Neural cell (in vitro differentiated cells): ENCODE measurements around the gene ZNF35. TPM values are rescaled to one million over a fixed set of nuclear protein-coding genes. Genes with fewer than 3 reads are reported as not detected.

Source experiments
- H2AFZ ChIP-seq: fragments of 200-600, 300-800 bp; sonication (generic), shearing (Covaris generic); 2 replicates; pipeline ENCODE4 v1.6.0; 2014; ENCODE audit warnings: low read depth, mild to moderate bottlenecking, antibody characterized with exemption, low read length, moderate library complexity
- H3F3A ChIP-seq: fragments of 200-600 bp; shearing (Covaris generic); 2 replicates; pipeline ENCODE4 v1.6.1; 2016; ENCODE audit warnings: mild to moderate bottlenecking, moderate library complexity, mixed read lengths, antibody characterized with exemption, low read length; ENCODE audit not compliant: insufficient read depth, poor library complexity, severe bottlenecking
- H3K27ac ChIP-seq: fragments of 200-600, 300-800 bp; sonication (generic), shearing (Covaris generic); 2 replicates; pipeline ENCODE4 v1.5.1; 2014; ENCODE audit warnings: mild to moderate bottlenecking, low read length, moderate library complexity
- H3K27me3 ChIP-seq: fragments of 300-800, 200-600 bp; sonication (generic), shearing (Covaris generic); 2 replicates; pipeline ENCODE4 v1.6.0; 2014; ENCODE audit warnings: mild to moderate bottlenecking, low read depth, low read length, moderate library complexity; ENCODE audit not compliant: insufficient read depth
- H3K36me3 ChIP-seq: fragments of 300-800, 200-600 bp; sonication (generic), shearing (Covaris generic); 2 replicates; pipeline ENCODE4 v1.5.1; 2014; ENCODE audit warnings: mild to moderate bottlenecking, antibody characterized with exemption, low read length, moderate library complexity; ENCODE audit not compliant: insufficient read depth
- H3K4me2 ChIP-seq: fragments of 300-800, 200-600 bp; sonication (generic), shearing (Covaris generic); 2 replicates; pipeline ENCODE4 v1.6.0; 2014; ENCODE audit warnings: mild to moderate bottlenecking, low read length
- H3K4me3 ChIP-seq: fragments of 300-800, 200-600 bp; sonication (generic), shearing (Covaris generic); 2 replicates; pipeline ENCODE4 v1.5.1; 2014; ENCODE audit warnings: mild to moderate bottlenecking, low read length, moderate library complexity
- H3K79me2 ChIP-seq: fragments of 200-600 bp; shearing (Covaris generic); replicated peaks from 2 replicates; pipeline ENCODE4 v1.6.0; 2014; ENCODE audit warnings: mild to moderate bottlenecking, low read length, moderate library complexity; ENCODE audit not compliant: insufficient read depth
- H3K9ac ChIP-seq: fragments of 300-800, 200-600 bp; sonication (generic), shearing (Covaris generic); 2 replicates; pipeline ENCODE4 v1.6.1; 2016; ENCODE audit warnings: mild to moderate bottlenecking, low read length, mixed read lengths
- H3K9me2 ChIP-seq: fragments of 200-600 bp; shearing (Covaris generic); 2 replicates; pipeline ENCODE4 v1.6.1; 2016; ENCODE audit warnings: mild to moderate bottlenecking, low read length, mixed read lengths; ENCODE audit not compliant: insufficient read depth
- H3K9me3 ChIP-seq: fragments of 200-600, 300-800 bp; sonication (generic), shearing (Covaris generic); 2 replicates; pipeline ENCODE4 v1.6.1; 2016; ENCODE audit warnings: mild to moderate bottlenecking, mixed run types, low read length, moderate library complexity, mixed read lengths
- H4K20me1 ChIP-seq: fragments of 200-600 bp; shearing (Covaris generic); 2 replicates; pipeline ENCODE4 v1.6.1; 2016; ENCODE audit warnings: mild to moderate bottlenecking, mixed run types; ENCODE audit not compliant: insufficient read depth
- CTCF ChIP-seq: fragments of 450-650 bp; IDR thresholded peaks from 2 replicates; pipeline ENCODE4 v1.5.1; 2014; ENCODE audit warnings: antibody characterized with exemption, mild to moderate bottlenecking, moderate library complexity; ENCODE audit not compliant: poor library complexity, severe bottlenecking
- EP300 ChIP-seq: fragments of 450-650 bp; conservative IDR thresholded peaks from 2 replicates; pipeline ENCODE4 v1.6.1; 2014; ENCODE audit warnings: antibody characterized with exemption, mild to moderate bottlenecking, moderate library complexity; ENCODE audit not compliant: poor library complexity, severe bottlenecking
- EZH2 ChIP-seq: fragments of 200-600, 300-800 bp; shearing (Covaris generic), sonication (generic); IDR thresholded peaks from 2 replicates; pipeline ENCODE4 v1.6.1; 2014; ENCODE audit warnings: antibody characterized with exemption, low read length, borderline replicate concordance, mild to moderate bottlenecking; ENCODE audit not compliant: insufficient read depth, poor library complexity, severe bottlenecking
- MXI1 ChIP-seq: fragments of 450-650 bp; conservative IDR thresholded peaks from 2 replicates; pipeline ENCODE4 v1.6.1; 2014; ENCODE audit warnings: antibody characterized with exemption, mild to moderate bottlenecking; ENCODE audit not compliant: poor library complexity, severe bottlenecking
- POLR2AphosphoS5 ChIP-seq: IDR thresholded peaks from 2 replicates; pipeline ENCODE4 v1.6.1; 2012
- RAD21 ChIP-seq: fragments of 450-650 bp; conservative IDR thresholded peaks from 2 replicates; pipeline ENCODE4 v1.6.1; 2014; ENCODE audit warnings: antibody characterized with exemption, mild to moderate bottlenecking, moderate library complexity
- SMC3 ChIP-seq: fragments of 450-650 bp; conservative IDR thresholded peaks from 2 replicates; pipeline ENCODE4 v1.6.1; 2014; ENCODE audit warnings: antibody characterized with exemption, mild to moderate bottlenecking, moderate library complexity; ENCODE audit not compliant: poor library complexity
- TAF1 ChIP-seq: IDR thresholded peaks from 2 replicates; pipeline ENCODE4 v1.6.1; 2012; ENCODE audit warnings: low read depth
- polyA plus RNA-seq: library from polyadenylated mRNA; depleted of rRNA; stranded (reverse); fragments of >200 nt; gene quantifications from 2 replicates; pipeline ENCODE4 v1.2.3, GENCODE V29; 2014
- TF ChIP-seq, protein P1 (sequence below): IDR thresholded peaks from 2 replicates; pipeline ENCODE4 v1.6.1; 2012; ENCODE audit warnings: borderline replicate concordance

ZNF35 gene
- polyA plus RNA-seq, 1 donor from 2014 or later = 14.9 TPM

DNA sequence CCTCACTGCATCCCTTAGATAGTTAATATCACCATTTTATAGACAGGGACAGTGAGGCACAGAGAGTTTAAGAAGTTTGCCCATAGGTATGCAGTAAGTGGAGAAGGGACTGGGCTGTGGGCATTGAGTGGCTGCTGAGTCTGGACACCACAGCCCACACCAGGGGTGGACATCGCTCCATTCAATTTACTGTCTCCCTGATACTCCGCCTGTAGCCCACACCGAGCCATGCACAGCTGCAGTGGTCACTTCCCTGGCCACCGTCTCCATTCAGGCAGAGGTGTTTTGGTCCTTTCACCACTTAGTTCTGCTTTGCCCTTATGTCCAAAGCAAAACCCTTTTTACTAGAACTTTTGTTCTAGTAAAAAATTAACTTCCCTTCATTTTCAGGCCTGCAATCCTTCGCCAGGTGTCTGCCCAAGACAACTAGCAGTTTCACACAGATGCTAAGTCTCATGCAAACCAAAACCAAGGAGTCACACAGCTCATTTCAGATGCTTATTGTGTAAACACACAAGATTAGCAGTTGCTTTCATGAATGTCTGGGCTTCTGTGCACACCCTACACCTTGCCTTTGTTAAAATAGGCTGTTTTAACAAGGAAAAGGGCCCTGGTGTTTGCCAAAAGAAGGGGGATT, 30.1 kb downstream of the ZNF35 start:
- Histone ChIP-seq H4K20me1 (no peaks in the 10 kb centered on the region), H3K9ac (no peak overlapping the region), H3K27me3 (no peaks in the 10 kb centered on the region), H3K9me3 (no peaks in the 10 kb centered on the region), H3K27ac (no peak overlapping the region), H3K9me2 (no peaks in the 10 kb centered on the region), H3K4me3 (no peak overlapping the region), H3K79me2 (no peaks in the 10 kb centered on the region), H3K4me2 (no peak overlapping the region), H3F3A (no peaks in the 10 kb centered on the region), H3K36me3 (no peaks in the 10 kb centered on the region), H2AFZ (no peak overlapping the region)
- no peak for TF ChIP-seq RAD21
- no peak for TF ChIP-seq EZH2
- TF ChIP-seq, protein P1, sequence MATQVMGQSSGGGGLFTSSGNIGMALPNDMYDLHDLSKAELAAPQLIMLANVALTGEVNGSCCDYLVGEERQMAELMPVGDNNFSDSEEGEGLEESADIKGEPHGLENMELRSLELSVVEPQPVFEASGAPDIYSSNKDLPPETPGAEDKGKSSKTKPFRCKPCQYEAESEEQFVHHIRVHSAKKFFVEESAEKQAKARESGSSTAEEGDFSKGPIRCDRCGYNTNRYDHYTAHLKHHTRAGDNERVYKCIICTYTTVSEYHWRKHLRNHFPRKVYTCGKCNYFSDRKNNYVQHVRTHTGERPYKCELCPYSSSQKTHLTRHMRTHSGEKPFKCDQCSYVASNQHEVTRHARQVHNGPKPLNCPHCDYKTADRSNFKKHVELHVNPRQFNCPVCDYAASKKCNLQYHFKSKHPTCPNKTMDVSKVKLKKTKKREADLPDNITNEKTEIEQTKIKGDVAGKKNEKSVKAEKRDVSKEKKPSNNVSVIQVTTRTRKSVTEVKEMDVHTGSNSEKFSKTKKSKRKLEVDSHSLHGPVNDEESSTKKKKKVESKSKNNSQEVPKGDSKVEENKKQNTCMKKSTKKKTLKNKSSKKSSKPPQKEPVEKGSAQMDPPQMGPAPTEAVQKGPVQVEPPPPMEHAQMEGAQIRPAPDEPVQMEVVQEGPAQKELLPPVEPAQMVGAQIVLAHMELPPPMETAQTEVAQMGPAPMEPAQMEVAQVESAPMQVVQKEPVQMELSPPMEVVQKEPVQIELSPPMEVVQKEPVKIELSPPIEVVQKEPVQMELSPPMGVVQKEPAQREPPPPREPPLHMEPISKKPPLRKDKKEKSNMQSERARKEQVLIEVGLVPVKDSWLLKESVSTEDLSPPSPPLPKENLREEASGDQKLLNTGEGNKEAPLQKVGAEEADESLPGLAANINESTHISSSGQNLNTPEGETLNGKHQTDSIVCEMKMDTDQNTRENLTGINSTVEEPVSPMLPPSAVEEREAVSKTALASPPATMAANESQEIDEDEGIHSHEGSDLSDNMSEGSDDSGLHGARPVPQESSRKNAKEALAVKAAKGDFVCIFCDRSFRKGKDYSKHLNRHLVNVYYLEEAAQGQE = no peak
- TF ChIP-seq CTCF = no peak
- TF ChIP-seq POLR2AphosphoS5 = no peak
- no peak for TF ChIP-seq MXI1
- no peak for TF ChIP-seq SMC3
- no peak for TF ChIP-seq TAF1
- no peak for TF ChIP-seq EP300

- H2AFZ ChIP-seq = no peak overlapping the region
- H4K20me1 ChIP-seq = no peaks in the 10 kb centered on the region
- no peaks in the 10 kb centered on the region for H3K9me2 ChIP-seq
- H3K9ac ChIP-seq = no peak overlapping the region
- TF ChIP-seq TAF1 = no peak
- no peak for TF ChIP-seq EZH2
- TF ChIP-seq RAD21 = no peak
- TF ChIP-seq, protein P1 = no peak
- no peak for TF ChIP-seq SMC3
- no peak for TF ChIP-seq CTCF
- no peak for TF ChIP-seq POLR2AphosphoS5
- TF ChIP-seq EP300 = no peak
- TF ChIP-seq MXI1 = no peak
- H3F3A ChIP-seq = no peaks in the 10 kb centered on the region
- H3K79me2 ChIP-seq = no peaks in the 10 kb centered on the region
- H3K27ac ChIP-seq = no peak overlapping the region
- no peak overlapping the region for H3K4me3 ChIP-seq
- no peak overlapping the region for H3K4me2 ChIP-seq
- H3K27me3 ChIP-seq = no peaks in the 10 kb centered on the region
- H3K9me3 ChIP-seq = no peaks in the 10 kb centered on the region
- no peaks in the 10 kb centered on the region for H3K36me3 ChIP-seq
These were observed 32.5 kb downstream of the ZNF35 start for GRCh38 chr3:44680921-44681455.
